Midbrain (tissue), 1 donor: Measurements from ENCODE around the gene MAD1L1.

Source experiments
- DNase-seq: peaks from one replicate; lab custom pipeline; 2025; lab: John Stamatoyannopoulos, UW

MAD1L1 gene

GRCh38 chr7:2242541-2243429 lies 10.0 kb upstream of the MAD1L1 start:
- DNase-seq: no peak

DNA sequence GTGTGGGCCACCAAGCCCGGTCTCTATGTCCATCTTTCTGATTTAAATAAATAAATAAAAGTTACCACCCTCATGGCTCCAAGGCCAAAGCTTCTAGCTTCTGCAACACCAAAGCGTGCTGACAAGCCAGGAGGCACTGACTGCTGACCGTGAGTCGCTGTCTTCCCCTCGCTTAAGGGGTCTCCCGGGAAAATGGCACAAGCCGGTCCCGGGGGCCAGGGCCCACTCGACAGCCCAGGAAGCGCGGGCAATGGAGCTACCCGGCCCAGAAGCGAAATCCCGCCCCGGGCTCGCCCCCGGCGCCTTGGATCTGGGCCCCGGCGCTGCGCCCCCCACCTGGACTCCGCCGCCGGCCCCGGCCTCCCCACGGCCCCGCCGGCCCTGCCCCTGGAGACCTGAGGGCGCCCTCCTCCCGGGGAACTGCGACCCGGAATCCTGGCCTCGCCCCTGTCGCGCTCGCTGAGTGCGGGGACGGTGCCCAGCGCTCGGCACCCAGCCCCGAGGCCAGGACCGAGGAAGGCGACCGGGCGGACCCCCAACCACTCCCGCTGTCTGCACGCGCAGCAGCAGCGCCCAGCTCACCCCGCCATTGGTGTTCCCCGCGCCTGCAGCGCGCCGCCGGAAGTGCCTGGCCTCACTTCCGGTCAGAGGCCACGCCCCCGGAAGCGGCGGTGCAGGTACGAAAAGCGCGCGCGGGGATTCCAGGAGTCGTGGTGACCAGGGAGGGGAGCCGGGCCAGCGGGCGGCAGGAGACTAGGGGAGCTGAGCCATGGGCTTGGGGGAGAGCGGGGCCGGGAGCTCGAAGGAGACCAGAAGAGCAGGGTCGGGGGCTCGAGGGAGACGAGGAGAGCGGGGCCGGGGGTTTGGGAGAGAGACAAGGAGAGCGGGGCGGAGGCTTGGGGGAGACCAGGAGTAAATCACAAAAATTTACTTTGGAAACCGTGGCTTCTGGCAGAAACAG lies 9.1 kb upstream of the MAD1L1 start, which contains the start of the genes MRM2 and NUDT1:
Gene MRM2 (minus strand): TSS at position 626 of the 961 bp plus-strand sequence. CDS start 36 bp downstream, at position 590.
Gene NUDT1 (plus strand): TSS at position 647 of the 961 bp plus-strand sequence. CDS start 2,349 bp downstream, outside the sequence.
- peak; percentile 88 for DNase-seq

- DNase-seq: no peak
These were observed 6.5 kb upstream of the MAD1L1 start for GRCh38 chr7:2239242-2239641.

GRCh38 chr7:2237109-2237602 lies 4.4 kb upstream of the MAD1L1 start:
- peak; percentile 20 for DNase-seq

GRCh38 chr7:2233926-2234325 lies 1.2 kb upstream of the MAD1L1 start:
- DNase-seq: no peak

- no peak for DNase-seq
These were observed 566 bp downstream of the MAD1L1 start for GRCh38 chr7:2231992-2232765.

DNA sequence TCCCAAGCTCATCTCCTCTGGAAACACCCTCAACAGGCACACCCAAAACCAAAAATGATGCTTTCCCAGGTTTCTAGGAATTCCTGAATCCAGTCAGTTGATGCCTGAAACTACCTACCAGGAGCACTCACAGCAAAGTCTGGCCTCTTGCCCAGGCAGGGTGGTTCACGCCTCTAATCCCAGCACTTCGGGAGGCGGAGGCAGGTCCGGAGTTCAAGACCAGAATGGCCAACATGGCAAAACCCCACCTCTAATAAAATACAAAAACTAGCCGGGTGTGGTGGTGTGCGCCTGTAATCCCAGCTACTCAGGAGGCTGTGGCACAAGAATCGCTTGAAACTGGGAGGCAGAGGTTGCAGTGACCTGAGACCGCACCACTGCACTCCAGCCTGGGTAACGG lies 1.9 kb downstream of the MAD1L1 start:
- no peak for DNase-seq

DNA sequence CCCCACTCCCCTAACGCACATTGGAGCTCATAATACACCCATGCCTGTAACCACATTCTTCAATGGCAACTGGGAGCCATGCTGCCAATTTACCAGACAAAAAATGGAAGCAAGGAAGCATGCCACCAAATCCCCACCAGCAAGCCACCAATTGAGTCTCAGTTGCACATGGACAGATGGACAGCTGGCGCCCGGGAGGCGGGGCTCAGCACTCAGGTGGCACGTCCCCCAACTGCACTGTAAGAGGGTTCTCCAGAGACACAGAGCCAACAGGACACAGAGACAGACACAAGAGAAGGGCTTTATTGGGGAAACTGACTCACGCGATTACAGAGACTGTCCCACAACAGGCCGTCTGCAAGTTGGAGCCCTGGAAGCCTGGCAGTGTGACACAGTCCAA lies 2.5 kb downstream of the MAD1L1 start:
- DNase-seq: no peak

DNA sequence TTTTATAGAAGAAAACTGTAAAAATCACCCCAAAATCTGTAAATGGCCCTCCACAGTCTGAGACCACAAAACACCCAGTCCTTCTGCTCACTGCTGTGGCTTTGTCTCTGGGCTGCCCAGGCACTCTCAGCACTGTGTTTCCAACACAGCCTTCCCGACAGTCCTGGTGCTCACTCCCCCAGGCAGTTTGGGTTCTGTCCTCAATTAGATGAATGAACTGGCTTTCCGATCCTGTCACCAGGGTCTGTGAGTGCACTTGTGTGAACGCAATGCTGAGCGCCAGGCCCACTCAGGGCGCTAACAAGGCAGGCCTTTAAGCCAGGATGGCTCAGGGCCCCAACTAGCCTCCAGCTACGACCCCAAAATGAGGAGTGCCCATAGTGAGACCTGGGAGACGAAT lies 3.3 kb downstream of the MAD1L1 start:
- no peak for DNase-seq

DNA sequence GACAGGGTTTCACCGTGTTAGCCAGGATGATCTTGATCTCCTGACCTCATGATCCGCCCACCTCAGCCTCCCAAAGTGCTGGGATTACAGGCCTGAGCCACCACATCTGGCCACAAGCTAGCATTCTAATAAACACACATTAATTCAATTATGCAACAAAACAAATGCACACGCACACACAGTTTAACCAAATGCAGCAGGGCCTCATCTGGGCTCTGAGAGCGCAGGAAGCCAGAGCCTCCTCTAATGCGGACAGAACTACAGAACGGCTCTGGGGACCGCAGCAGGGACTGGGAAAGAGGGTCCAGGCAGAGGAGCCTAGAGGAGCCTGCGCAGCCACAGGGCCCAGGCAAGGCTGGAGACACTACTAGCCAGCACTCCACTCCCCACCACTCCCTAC lies 3.8 kb downstream of the MAD1L1 start:
- no peak for DNase-seq

DNA sequence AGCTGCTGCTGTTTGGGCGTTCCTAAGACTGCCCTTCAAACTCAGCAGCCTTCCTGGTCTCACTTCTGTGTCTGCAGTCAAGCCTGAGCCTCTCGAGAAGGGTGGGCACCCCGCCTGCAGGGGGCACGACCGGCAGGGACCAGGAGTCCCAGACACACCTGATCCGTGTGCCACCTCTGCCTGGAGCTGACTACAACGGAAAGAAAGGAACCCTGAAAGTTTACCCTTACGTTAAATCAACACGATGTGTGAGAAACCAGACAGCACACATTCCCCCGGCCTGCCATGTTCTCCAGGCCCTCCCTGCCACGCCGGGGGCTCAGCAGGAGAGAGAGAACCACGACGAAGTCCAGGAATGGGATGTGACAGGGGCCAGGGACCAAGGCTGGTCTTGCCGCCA lies 5.0 kb downstream of the MAD1L1 start:
- DNase-seq: no peak

GRCh38 chr7:2225830-2226229 lies 6.9 kb downstream of the MAD1L1 start:
- DNase-seq: no peak

- DNase-seq: no peak
These were observed 7.4 kb downstream of the MAD1L1 start for GRCh38 chr7:2225336-2225735.

DNA sequence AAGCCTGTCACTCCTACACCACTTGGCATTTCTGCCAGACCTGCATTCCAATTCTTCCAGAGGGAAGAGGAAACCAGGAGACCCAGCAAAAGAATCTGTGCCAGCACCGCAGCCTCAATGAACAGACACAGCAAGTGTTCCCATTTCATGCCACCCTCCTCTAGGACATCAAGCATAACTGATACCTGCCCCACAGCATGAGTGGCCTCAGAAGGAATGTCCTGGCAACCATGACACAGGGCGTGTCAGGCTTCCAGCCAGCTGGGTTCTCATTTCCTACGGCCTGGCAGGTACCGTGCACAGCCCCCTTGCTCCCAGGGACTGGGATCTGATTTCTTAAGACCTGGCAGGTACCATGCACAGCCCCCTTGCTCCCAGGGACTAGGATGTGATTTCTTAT lies 7.8 kb downstream of the MAD1L1 start:
- DNase-seq: no peak

- no peak for DNase-seq
These were observed 8.2 kb downstream of the MAD1L1 start for GRCh38 chr7:2224491-2224928.

DNA sequence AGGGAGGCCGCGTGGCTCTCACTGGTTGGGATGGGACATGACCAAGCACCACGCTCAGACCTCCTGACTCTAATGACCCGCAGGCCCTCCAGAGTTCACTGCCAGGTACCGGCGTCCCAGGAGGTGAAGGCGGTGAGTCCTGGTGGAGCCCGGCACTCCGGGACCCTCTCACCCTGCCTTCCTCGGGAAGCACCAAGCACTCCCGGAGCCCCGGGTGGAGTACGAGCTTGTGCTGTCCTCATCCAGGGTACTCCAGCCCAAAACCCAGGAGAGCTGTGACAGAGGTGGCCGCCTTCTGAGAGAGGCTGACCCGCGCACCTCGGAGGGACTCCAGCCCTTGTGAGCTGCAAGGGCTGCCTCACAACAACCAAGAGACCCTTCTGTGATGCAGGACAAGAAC lies 9.4 kb downstream of the MAD1L1 start:
- DNase-seq: no peak

DNA sequence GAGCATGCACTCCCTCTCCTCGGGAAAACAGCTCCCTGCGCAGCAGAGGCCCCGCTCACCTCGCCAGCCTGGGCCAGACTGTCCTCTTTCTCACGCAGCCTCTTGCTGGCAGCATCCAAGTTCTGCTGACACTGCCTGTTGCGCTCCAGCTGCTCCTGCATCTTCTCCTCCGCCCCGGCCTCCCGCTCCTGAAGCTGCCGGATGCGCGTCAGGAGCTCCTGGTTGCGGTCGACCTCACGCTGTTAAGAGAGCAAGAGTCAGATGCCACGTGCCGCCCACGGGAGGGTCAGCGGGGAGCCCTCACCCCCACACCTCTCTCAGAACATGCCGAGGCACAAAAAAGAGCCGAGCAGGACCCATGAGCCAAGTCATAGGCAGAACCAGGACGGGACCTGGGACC lies 10.2 kb downstream of the MAD1L1 start:
- DNase-seq: no peak

- no peak for DNase-seq
These were observed 11.8 kb downstream of the MAD1L1 start for GRCh38 chr7:2220954-2221353.

DNA sequence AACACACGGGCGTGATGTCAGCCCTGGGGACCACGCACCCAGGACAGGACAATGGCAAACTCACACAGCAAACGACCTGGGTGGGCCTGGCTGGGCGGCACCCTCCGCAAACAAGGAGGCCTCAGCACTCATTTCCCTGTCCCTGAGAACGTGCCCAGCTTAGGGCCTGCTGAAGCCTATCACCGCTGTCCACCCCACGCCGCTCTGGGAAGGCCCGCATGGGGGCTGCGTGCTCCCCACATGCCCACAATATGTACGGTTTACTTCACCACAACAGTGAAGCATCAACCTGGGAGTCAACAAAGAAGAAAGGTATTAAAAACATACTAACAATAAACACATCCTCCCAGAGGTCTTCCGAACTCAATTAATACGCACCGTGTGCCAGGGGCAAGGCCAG lies 12.2 kb downstream of the MAD1L1 start:
- no peak for DNase-seq

GRCh38 chr7:2220030-2220429 lies 12.7 kb downstream of the MAD1L1 start:
- no peak for DNase-seq

- DNase-seq: no peak
These were observed 13.1 kb downstream of the MAD1L1 start for GRCh38 chr7:2219606-2220005.

GRCh38 chr7:2219136-2219535 lies 13.6 kb downstream of the MAD1L1 start:
- DNase-seq: no peak
